ENCODE data around the gene TNS1. TPM values are rescaled to one million over a fixed set of nuclear protein-coding genes. Genes with fewer than 3 reads are reported as not detected.
A peak's percentile ranks its signal among the peaks of the same experiment; 100 is the strongest.

The TNS1 gene
- total and polyA plus RNA-seq, 8 donors = 38.5 to 166 (median 102) TPM

DNA sequence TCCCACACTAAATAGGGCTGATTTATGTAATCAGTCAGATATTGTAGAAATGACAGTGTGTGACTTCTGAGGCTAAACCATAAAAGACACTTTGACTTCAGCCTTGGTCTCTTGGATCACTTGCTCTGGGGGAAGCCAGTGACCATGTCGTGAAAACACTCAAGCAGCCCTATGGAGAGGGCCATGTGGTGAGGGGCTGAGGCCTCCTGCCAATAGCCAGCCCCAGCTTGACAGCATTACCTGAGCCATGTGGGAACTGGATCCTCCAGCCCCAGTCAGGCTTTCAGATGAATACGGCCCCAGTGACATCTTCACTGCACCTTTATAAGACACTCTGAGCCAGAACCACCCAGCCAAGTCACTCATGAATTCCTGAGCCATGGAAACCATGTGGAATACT lies 20.8 kb downstream of the TNS1 start:
- Histone ChIP-seq H3K9me3 (no peaks in the 10 kb centered on the region), H3K36me3 (peaks cover 0 to 9% (median 0%) of the 10 kb centered on the region in 3 donors), H3K27me3 (no peaks in the 10 kb centered on the region), H3K27ac (no peak overlapping the region), H3K4me1 (peaks cover 0 to 8% (median 4%) of the 10 kb centered on the region in 3 donors), H3K4me3 (no peak overlapping the region)
- no peak for ATAC-seq
- no peak for FAIRE-seq
- DNase-seq = peak in 2 of 6 donors; percentile 5 to 14
- 84 to 92% methylated on average over 2 of the region's 2 CpGs for WGBS, 2 donors
- intact Hi-C loops (cut with DNase I) = loop anchor here in 1 of 3 donors (5.0 kb wide), 1 partner anchor 95 kb away; no protein-coding TSS in a partner anchor
- TF ChIP-seq, protein P1, sequence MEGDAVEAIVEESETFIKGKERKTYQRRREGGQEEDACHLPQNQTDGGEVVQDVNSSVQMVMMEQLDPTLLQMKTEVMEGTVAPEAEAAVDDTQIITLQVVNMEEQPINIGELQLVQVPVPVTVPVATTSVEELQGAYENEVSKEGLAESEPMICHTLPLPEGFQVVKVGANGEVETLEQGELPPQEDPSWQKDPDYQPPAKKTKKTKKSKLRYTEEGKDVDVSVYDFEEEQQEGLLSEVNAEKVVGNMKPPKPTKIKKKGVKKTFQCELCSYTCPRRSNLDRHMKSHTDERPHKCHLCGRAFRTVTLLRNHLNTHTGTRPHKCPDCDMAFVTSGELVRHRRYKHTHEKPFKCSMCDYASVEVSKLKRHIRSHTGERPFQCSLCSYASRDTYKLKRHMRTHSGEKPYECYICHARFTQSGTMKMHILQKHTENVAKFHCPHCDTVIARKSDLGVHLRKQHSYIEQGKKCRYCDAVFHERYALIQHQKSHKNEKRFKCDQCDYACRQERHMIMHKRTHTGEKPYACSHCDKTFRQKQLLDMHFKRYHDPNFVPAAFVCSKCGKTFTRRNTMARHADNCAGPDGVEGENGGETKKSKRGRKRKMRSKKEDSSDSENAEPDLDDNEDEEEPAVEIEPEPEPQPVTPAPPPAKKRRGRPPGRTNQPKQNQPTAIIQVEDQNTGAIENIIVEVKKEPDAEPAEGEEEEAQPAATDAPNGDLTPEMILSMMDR (IDR thresholded peaks at IDR 0.05) = no peak

DNA sequence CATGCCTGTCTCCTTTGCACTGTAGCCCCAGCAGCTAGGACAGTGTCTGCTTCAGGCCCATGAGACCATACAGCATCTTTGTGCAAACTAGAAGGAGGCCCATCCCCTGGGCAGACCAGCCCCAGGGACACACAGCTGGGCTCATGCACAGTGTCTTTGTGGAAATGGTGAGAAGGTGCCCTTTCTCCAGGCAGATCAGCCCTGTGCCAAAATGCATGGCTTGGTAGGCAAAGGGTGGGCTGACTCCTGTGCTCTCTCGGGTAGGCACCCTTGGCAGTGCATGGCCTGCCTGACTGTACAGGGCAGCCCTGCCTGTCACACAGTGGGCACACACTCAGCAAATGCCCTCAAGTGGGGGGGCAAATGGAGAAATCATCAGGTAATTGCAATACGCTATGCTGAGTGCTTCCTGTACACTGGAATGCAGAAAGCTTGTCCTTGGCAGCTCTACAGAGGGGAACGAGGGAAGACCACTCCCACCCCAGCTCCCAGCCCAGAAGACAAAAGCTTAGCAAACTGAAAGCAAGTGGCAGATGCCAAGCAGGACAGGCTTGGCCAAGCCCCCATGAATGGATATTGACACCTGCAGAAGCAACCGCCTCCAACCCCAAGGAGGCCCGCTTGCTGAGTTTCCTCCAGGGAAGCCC lies 21.6 kb downstream of the TNS1 start:
- H3K4me1 ChIP-seq = peaks cover 0 to 8% (median 4%) of the 10 kb centered on the region in 3 donors
- ATAC-seq = peak in 2 of 4 donors; percentile 11
- intact Hi-C loops (cut with DNase I) = loop anchor here in 1 of 3 donors (5.0 kb wide), 1 partner anchor 94 kb away; no protein-coding TSS in a partner anchor

DNA sequence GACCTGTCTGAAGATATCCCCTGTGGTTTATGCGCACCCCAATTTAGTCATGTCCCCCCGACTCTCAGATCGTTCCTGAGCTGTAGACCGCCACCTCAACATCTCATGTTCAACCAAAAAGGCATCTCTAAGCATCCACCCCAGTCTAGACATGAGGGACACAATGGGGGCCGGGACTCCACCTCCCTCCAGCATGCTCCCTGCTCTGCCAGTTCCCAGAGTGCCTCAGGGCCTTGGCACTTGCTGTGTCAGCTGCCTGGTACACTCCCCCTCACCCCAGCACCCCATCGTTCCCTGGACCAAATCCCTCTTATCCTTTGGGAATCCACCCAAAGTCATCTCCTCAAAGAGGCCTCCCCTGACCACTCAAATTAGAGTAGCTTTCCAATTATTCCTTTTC lies 22.2 kb downstream of the TNS1 start:
- no peaks in the 10 kb centered on the region for H3K9me3 ChIP-seq
- ATAC-seq (no peak), FAIRE-seq (no peak), DNase-seq (peak in 2 of 6 donors; percentile 17 to 32)
- intact Hi-C loops (cut with DNase I) = loop anchor here in 1 of 3 donors (5.0 kb wide), 1 partner anchor 93 kb away; no protein-coding TSS in a partner anchor
- H3K4me3 ChIP-seq = no peak overlapping the region
- WGBS, 2 donors = 76 to 88% methylated on average over 6 of the region's 6 CpGs
- TF ChIP-seq, protein P1 (IDR thresholded peaks at IDR 0.05) = no peak
- peaks cover 0 to 8% (median 4%) of the 10 kb centered on the region in 3 donors for H3K4me1 ChIP-seq
- peaks cover 0 to 10% (median 0%) of the 10 kb centered on the region in 3 donors for H3K36me3 ChIP-seq
- H3K27ac ChIP-seq = no peak overlapping the region
- H3K27me3 ChIP-seq = no peaks in the 10 kb centered on the region

More for the DNA sequence above, 21.6 kb downstream of the TNS1 start:
- no peak for FAIRE-seq
- no peak overlapping the region for H3K27ac ChIP-seq
- H3K27me3 ChIP-seq = no peaks in the 10 kb centered on the region
- WGBS, 2 donors = 59 to 64% methylated on average over 5 of the region's 5 CpGs
- no peaks in the 10 kb centered on the region for H3K9me3 ChIP-seq
- DNase-seq = peak in 2 of 6 donors; percentile 17 to 32
- no peak overlapping the region for H3K4me3 ChIP-seq
- H3K36me3 ChIP-seq = peaks cover 0 to 11% (median 0%) of the 10 kb centered on the region in 3 donors
- TF ChIP-seq, protein P1 (IDR thresholded peaks at IDR 0.05) = no peak

DNA sequence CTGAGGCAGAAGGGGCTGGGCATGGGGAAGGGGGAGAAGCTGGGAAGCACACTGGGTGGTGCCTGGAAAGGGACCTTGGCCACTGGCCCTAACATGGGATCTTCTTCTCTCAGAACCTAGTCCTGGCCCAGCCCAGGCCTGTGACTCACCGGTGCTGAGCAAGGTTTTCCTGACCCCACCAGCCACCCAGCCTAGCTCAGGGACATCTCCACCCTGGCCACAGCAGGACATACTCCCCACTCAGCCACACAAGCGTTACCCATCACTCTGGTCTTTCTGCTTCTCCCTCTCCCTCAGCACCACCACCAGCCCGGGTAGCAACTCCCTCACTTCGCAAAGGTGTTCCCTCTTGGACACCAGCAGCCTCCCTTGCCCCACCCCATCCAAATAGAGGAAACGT lies 22.8 kb downstream of the TNS1 start:
- 70 to 78% methylated on average over 5 of the region's 5 CpGs for WGBS, 2 donors
- peak in 2 of 6 donors; percentile 42 to 52 for DNase-seq
- H3K4me1 ChIP-seq = peaks cover 0 to 8% (median 4%) of the 10 kb centered on the region in 3 donors
- no peaks in the 10 kb centered on the region for H3K27me3 ChIP-seq
- H3K9me3 ChIP-seq = no peaks in the 10 kb centered on the region
- intact Hi-C loops (cut with DNase I) = loop anchor here in 1 of 3 donors (5.0 kb wide), 1 partner anchor 93 kb away; no protein-coding TSS in a partner anchor
- H3K36me3 ChIP-seq = peaks cover 0 to 10% (median 0%) of the 10 kb centered on the region in 3 donors
- no peak for FAIRE-seq
- peak in 2 of 4 donors; percentile 22 to 26 for ATAC-seq
- TF ChIP-seq, protein P1 (IDR thresholded peaks at IDR 0.05) = no peak
- H3K27ac ChIP-seq = no peak overlapping the region
- no peak overlapping the region for H3K4me3 ChIP-seq

All from pancreas (tissue), 10 donors.